ENCODE results near the gene SP1. TPM values are rescaled to one million over a fixed set of nuclear protein-coding genes. Genes with fewer than 3 reads are reported as not detected.

Gene SP1
- total RNA-seq, 3 donors from 2014 or later (not counting 1 experiment from before 2014, with no cell fraction given) = 84.6 to 96.3 (median 88.5) TPM

GRCh38 chr12:53352331-53353256 lies 27.4 kb upstream of the SP1 start:
- intact Hi-C loops (cut with micrococcal nuclease) = loop anchor here (1.0 kb wide), 3 partner anchors 30 to 156 kb away; no protein-coding TSS in a partner anchor
- peak; percentile 72 for TF ChIP-seq CTCF (IDR thresholded peaks at IDR 0.05)

GRCh38 chr12:53353257-53353655 lies 26.7 kb upstream of the SP1 start:
- no peaks in the 10 kb centered on the region for H3K9me3 ChIP-seq (ENCODE audit: control insufficient read depth, insufficient read depth, low read length)
- H3K36me3 Mint-ChIP-seq = no peaks in the 10 kb centered on the region
- H3K4me3 ChIP-seq (ENCODE audit: low read length) = no peak overlapping the region
- no peaks in the 10 kb centered on the region for H3K27me3 ChIP-seq (ENCODE audit: control insufficient read depth, insufficient read depth, low read length)
- TF ChIP-seq CTCF (IDR thresholded peaks at IDR 0.05) = no peak
- intact Hi-C loops (cut with micrococcal nuclease) = no loop called here
- H3K36me3 ChIP-seq (ENCODE audit: control insufficient read depth, insufficient read depth, low read length) = no peaks in the 10 kb centered on the region
- no peaks in the 10 kb centered on the region for H3K27me3 Mint-ChIP-seq (ENCODE audit: low read depth in 2 of 2)
- DNase-seq (no peak), ATAC-seq (no peak)
- WGBS (ENCODE audit: insufficient coverage) = 92% methylated on average over 3 of the region's 5 CpGs
- peaks cover 7 to 8% of the 10 kb centered on the region in 2 donors for H3K4me1 Mint-ChIP-seq
- peak overlapping the region in 1 of 2 donors; percentile 68 for H3K27ac Mint-ChIP-seq
- H3K27ac ChIP-seq (ENCODE audit: low read length) = no peak overlapping the region
- no peak overlapping the region for H3K4me3 Mint-ChIP-seq
- no peaks in the 10 kb centered on the region for H3K9me3 Mint-ChIP-seq
- peaks cover 2% of the 10 kb centered on the region for H3K4me1 ChIP-seq (ENCODE audit: control insufficient read depth, insufficient read depth, low read length)

More at GRCh38 chr12:53352331-53353256, 27.4 kb upstream of the SP1 start:
- Histone ChIP-seq H3K4me3 (ENCODE audit: low read length) (no peak overlapping the region), H3K36me3 (ENCODE audit: control insufficient read depth, insufficient read depth, low read length) (no peaks in the 10 kb centered on the region), H3K9me3 (ENCODE audit: control insufficient read depth, insufficient read depth, low read length) (no peaks in the 10 kb centered on the region), H3K27me3 (ENCODE audit: control insufficient read depth, insufficient read depth, low read length) (no peaks in the 10 kb centered on the region), H3K4me1 (ENCODE audit: control insufficient read depth, insufficient read depth, low read length) (peaks cover 2% of the 10 kb centered on the region), H3K27ac (ENCODE audit: low read length) (no peak overlapping the region)
- peaks cover 7 to 8% of the 10 kb centered on the region in 2 donors for H3K4me1 Mint-ChIP-seq
- H3K4me3 Mint-ChIP-seq = no peak overlapping the region
- H3K36me3 Mint-ChIP-seq = no peaks in the 10 kb centered on the region
- H3K27ac Mint-ChIP-seq = peak overlapping the region in 1 of 2 donors; percentile 68
- WGBS (ENCODE audit: insufficient coverage) = 69% methylated on average over 19 of the region's 21 CpGs
- H3K9me3 Mint-ChIP-seq = no peaks in the 10 kb centered on the region
- H3K27me3 Mint-ChIP-seq (ENCODE audit: low read depth in 2 of 2) = no peaks in the 10 kb centered on the region
- DNase-seq (peak; percentile 79 to 96), ATAC-seq (peak; percentile 98 to 100 (median 99))

GRCh38 chr12:53355121-53355520 lies 24.9 kb upstream of the SP1 start:
- Histone ChIP-seq H3K27me3 (ENCODE audit: control insufficient read depth, insufficient read depth, low read length) (no peaks in the 10 kb centered on the region), H3K27ac (ENCODE audit: low read length) (no peak overlapping the region), H3K36me3 (ENCODE audit: control insufficient read depth, insufficient read depth, low read length) (no peaks in the 10 kb centered on the region), H3K4me3 (ENCODE audit: low read length) (no peak overlapping the region), H3K9me3 (ENCODE audit: control insufficient read depth, insufficient read depth, low read length) (no peaks in the 10 kb centered on the region), H3K4me1 (ENCODE audit: control insufficient read depth, insufficient read depth, low read length) (peaks cover 2% of the 10 kb centered on the region)
- WGBS (ENCODE audit: insufficient coverage) = 85% methylated on average over 3 of the region's 3 CpGs
- H3K27ac Mint-ChIP-seq = no peak overlapping the region
- TF ChIP-seq CTCF (IDR thresholded peaks at IDR 0.05) = no peak
- H3K4me1 Mint-ChIP-seq = peaks cover 7 to 8% of the 10 kb centered on the region in 2 donors
- no peaks in the 10 kb centered on the region for H3K36me3 Mint-ChIP-seq
- H3K4me3 Mint-ChIP-seq = no peak overlapping the region
- H3K27me3 Mint-ChIP-seq (ENCODE audit: low read depth in 2 of 2) = no peaks in the 10 kb centered on the region
- no peaks in the 10 kb centered on the region for H3K9me3 Mint-ChIP-seq
- no peak for DNase-seq
- ATAC-seq = no peak
- intact Hi-C loops (cut with micrococcal nuclease) = no loop called here

Data from natural killer cell (primary cell).